ENCODE measurements around the gene HSBP1. TPM values are rescaled to one million over a fixed set of nuclear protein-coding genes. Genes with fewer than 3 reads are reported as not detected.

The HSBP1 gene
- total and polyA plus RNA-seq, 2 donors from 2014 or later, result 110 to 192 TPM

GRCh38 chr16:83859265-83859664, 51.5 kb downstream of the HSBP1 start:
- no peak overlapping the region for H3K27ac ChIP-seq (ENCODE audit: low read depth in 2 of 2, low read length in 2 of 2)
- no peak overlapping the region for H3K9ac ChIP-seq (ENCODE audit: low read length in 3 of 3)
- H3K36me3 ChIP-seq (ENCODE audit: control insufficient read depth in 2 of 3, insufficient read depth in 3 of 3, low read length in 3 of 3), result no peaks in the 10 kb centered on the region
- no peak for TF ChIP-seq CTCF (IDR thresholded peaks at IDR 0.05; ENCODE audit: borderline replicate concordance, extremely low read depth, insufficient read depth)
- FAIRE-seq (no peak), DNase-seq (no peak)
- no peaks in the 10 kb centered on the region for H3K4me1 ChIP-seq (ENCODE audit: control insufficient read depth in 2 of 3, insufficient read depth in 2 of 3, low read depth in 1 of 3, low read length in 3 of 3)
- H3K9me3 ChIP-seq (ENCODE audit: control insufficient read depth in 2 of 3, insufficient read depth in 1 of 3, low read length in 3 of 3), result no peaks in the 10 kb centered on the region
- no peaks in the 10 kb centered on the region for H3K27me3 ChIP-seq (ENCODE audit: control insufficient read depth, insufficient read depth, low read length)
- H3K4me3 ChIP-seq (ENCODE audit: low read length in 3 of 3), result no peak overlapping the region
- intact Hi-C loops (cut with DNase I), result no loop called here

GRCh38 chr16:83862661-83863060, 54.9 kb downstream of the HSBP1 start:
- no peaks in the 10 kb centered on the region for H3K27me3 ChIP-seq (ENCODE audit: control insufficient read depth, insufficient read depth, low read length)
- H3K4me1 ChIP-seq (ENCODE audit: control insufficient read depth in 2 of 3, insufficient read depth in 2 of 3, low read depth in 1 of 3, low read length in 3 of 3), result no peaks in the 10 kb centered on the region
- no peaks in the 10 kb centered on the region for H3K9me3 ChIP-seq (ENCODE audit: control insufficient read depth in 2 of 3, insufficient read depth in 1 of 3, low read length in 3 of 3)
- no peak overlapping the region for H3K9ac ChIP-seq (ENCODE audit: low read length in 3 of 3)
- no peak overlapping the region for H3K4me3 ChIP-seq (ENCODE audit: low read length in 3 of 3)
- no peak for TF ChIP-seq CTCF (IDR thresholded peaks at IDR 0.05; ENCODE audit: borderline replicate concordance, extremely low read depth, insufficient read depth)
- H3K36me3 ChIP-seq (ENCODE audit: control insufficient read depth in 2 of 3, insufficient read depth in 3 of 3, low read length in 3 of 3), result no peaks in the 10 kb centered on the region
- FAIRE-seq (no peak), DNase-seq (no peak)
- no peak overlapping the region for H3K27ac ChIP-seq (ENCODE audit: low read depth in 2 of 2, low read length in 2 of 2)
- intact Hi-C loops (cut with DNase I), result no loop called here

- Histone ChIP-seq H3K4me3 (ENCODE audit: low read length in 3 of 3) (no peak overlapping the region), H3K27ac (ENCODE audit: low read depth in 2 of 2, low read length in 2 of 2) (no peak overlapping the region), H3K9ac (ENCODE audit: low read length in 3 of 3) (no peak overlapping the region), H3K4me1 (ENCODE audit: control insufficient read depth in 2 of 3, insufficient read depth in 2 of 3, low read depth in 1 of 3, low read length in 3 of 3) (no peaks in the 10 kb centered on the region), H3K36me3 (ENCODE audit: control insufficient read depth in 2 of 3, insufficient read depth in 3 of 3, low read length in 3 of 3) (no peaks in the 10 kb centered on the region), H3K9me3 (ENCODE audit: control insufficient read depth in 2 of 3, insufficient read depth in 1 of 3, low read length in 3 of 3) (no peaks in the 10 kb centered on the region), H3K27me3 (ENCODE audit: control insufficient read depth, insufficient read depth, low read length) (no peaks in the 10 kb centered on the region)
- intact Hi-C loops (cut with DNase I), result no loop called here
- FAIRE-seq (no peak), DNase-seq (no peak)
- TF ChIP-seq CTCF (IDR thresholded peaks at IDR 0.05; ENCODE audit: borderline replicate concordance, extremely low read depth, insufficient read depth), result no peak
These were observed 55.9 kb downstream of the HSBP1 start for GRCh38 chr16:83863682-83864081.

Other genes with a start within 250 kb of the HSBP1 start
- gene MLYCD, start 91.1 kb downstream of the HSBP1 start, total RNA-seq, result 8.8 TPM
- gene MLYCD, start 91.1 kb downstream of the HSBP1 start, polyA plus RNA-seq (ENCODE audit: insufficient read depth, low read depth, low replicate concordance), result 9.1 TPM
- 6.3 TPM for gene OSGIN1, start 145.3 kb downstream of the HSBP1 start, total RNA-seq
- 14.5 TPM for gene OSGIN1, start 145.3 kb downstream of the HSBP1 start, polyA plus RNA-seq (ENCODE audit: insufficient read depth, low read depth, low replicate concordance)
- 0.82 TPM for gene NECAB2, start 160.3 kb downstream of the HSBP1 start, total RNA-seq
- 47.0 TPM for gene NECAB2, start 160.3 kb downstream of the HSBP1 start, polyA plus RNA-seq (ENCODE audit: insufficient read depth, low read depth, low replicate concordance)
- gene SLC38A8, start 234.8 kb downstream of the HSBP1 start, total RNA-seq, result not detected
- 0.30 TPM for gene SLC38A8, start 234.8 kb downstream of the HSBP1 start, polyA plus RNA-seq (ENCODE audit: insufficient read depth, low read depth, low replicate concordance)